Epithelial cell of proximal tubule (primary cell): ENCODE results near the gene SLC6A2. TPM values are rescaled to one million over a fixed set of nuclear protein-coding genes. Genes with fewer than 3 reads are reported as not detected.

Experiments used
- DNase-seq: peaks from one replicate; pipeline ENCODE4 v3.0.0-alpha.2; 2011; ENCODE audit warnings: low read depth
- H3K4me3 ChIP-seq: 2 replicates; pipeline ENCODE4 v1.5.1; 2011; ENCODE audit warnings: low read depth, mild to moderate bottlenecking, low read length
- total RNA-seq: library from RNA; depleted of rRNA; stranded (reverse); fragments of >200 nt; gene quantifications from 2 replicates; pipeline ENCODE4 v1.2.3, GENCODE V29; 2015
- TF ChIP-seq, protein P1 (sequence below): conservative IDR thresholded peaks from 2 replicates; pipeline ENCODE4 v1.5.1; 2012; ENCODE audit warnings: low read depth, mild to moderate bottlenecking, low read length

SLC6A2 gene
- total RNA-seq, 1 donor from 2014 or later = not detected

DNA sequence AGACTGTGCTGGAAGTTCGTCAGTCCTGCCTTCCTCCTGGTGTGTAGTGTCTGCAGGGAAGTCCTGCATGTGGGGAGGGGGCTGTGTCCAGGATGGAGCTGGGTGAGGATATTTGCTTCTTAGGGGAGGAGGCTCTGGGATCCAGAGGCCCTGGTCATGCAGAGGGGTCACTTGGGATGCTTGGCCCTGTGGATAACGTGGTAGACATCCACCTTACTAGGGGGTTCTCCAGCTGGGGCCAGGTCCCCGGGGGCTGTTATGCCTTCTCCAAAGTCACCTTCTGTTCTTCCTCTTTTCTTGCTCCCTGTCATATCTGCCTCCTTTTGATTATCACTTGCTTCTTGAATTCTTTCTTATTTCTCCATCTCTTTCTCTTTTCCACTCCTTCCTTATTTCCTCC, 43.8 kb downstream of the SLC6A2 start:
- H3K4me3 ChIP-seq = no peak overlapping the region
- no peak for DNase-seq
- TF ChIP-seq, protein P1, sequence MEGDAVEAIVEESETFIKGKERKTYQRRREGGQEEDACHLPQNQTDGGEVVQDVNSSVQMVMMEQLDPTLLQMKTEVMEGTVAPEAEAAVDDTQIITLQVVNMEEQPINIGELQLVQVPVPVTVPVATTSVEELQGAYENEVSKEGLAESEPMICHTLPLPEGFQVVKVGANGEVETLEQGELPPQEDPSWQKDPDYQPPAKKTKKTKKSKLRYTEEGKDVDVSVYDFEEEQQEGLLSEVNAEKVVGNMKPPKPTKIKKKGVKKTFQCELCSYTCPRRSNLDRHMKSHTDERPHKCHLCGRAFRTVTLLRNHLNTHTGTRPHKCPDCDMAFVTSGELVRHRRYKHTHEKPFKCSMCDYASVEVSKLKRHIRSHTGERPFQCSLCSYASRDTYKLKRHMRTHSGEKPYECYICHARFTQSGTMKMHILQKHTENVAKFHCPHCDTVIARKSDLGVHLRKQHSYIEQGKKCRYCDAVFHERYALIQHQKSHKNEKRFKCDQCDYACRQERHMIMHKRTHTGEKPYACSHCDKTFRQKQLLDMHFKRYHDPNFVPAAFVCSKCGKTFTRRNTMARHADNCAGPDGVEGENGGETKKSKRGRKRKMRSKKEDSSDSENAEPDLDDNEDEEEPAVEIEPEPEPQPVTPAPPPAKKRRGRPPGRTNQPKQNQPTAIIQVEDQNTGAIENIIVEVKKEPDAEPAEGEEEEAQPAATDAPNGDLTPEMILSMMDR = no peak

DNA sequence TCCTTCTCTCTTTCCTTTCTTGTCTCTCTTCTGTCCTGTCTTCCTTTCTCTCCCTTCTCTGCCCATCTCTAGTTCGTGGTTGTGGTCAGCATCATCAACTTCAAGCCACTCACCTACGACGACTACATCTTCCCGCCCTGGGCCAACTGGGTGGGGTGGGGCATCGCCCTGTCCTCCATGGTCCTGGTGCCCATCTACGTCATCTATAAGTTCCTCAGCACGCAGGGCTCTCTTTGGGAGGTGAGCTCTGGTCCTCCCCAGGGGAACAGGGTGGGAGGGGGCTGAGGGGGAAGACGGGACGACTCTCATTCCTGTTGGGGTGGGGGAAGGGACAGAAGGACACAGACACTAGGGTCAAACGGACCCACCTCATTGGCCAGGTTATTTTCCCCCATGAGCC, 44.3 kb downstream of the SLC6A2 start:
- H3K4me3 ChIP-seq = no peak overlapping the region
- TF ChIP-seq, protein P1 = no peak
- DNase-seq = no peak

DNA sequence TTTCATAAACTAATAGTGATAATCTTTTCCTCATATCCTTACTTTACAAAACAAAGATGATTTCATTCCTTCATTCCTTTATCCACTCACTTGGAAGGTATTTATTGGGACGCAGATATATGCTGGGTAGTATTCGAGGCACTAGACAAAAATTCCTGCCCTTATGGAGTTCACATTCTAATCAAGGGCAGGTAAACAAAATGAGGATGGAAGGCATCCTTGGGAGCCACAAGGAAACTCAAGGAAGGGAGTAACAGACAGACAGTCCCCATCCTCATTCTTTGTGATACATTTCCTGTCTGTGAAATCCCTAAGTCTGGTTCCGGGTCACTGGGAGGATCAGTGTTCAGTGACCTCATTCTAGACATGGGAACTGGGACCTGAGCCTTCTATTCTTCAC, 45.2 kb downstream of the SLC6A2 start:
- no peak for DNase-seq
- no peak overlapping the region for H3K4me3 ChIP-seq
- TF ChIP-seq, protein P1 = no peak

DNA sequence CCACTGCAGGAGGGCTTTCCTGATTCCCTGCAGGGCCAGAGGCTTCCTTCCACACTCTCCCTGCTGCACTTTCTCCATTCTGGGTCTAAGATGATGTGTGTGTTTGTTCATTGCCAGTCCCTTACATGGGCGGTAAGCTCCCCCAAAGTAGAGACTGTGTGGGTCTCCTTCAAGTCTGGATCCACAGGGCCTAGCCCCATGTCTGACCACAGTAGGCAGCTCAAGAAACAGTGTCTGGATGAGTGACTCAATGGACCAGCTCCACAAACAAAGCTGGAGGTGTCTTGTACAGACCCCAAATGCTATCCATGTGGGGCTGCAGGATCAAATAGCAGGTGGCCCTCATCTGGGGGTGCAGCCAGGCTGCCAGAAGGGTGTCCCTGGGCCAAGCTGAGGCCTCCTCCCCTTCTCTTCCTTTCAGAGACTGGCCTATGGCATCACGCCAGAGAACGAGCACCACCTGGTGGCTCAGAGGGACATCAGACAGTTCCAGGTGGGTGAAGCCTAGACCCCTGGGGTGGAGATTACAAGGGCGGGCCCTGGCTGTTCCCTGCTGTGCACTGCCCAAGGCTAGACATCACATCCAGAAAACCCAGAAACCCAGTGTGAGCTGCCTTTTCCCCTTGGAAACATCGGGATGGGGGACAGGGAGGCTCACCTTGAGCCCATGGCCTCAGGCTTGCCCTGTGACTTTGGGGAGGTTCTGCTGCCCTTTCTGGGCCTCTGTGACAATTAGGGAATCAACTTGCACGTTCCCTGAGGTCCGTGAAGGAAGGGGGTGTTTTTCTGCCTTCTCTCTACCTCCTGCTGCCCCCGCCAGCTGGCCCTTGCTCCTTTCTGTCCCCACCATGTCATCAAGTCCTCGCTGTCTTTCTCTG, 45.9 kb downstream of the SLC6A2 start:
- TF ChIP-seq, protein P1 = peak; percentile 74
- no peak for DNase-seq
- no peak overlapping the region for H3K4me3 ChIP-seq

DNA sequence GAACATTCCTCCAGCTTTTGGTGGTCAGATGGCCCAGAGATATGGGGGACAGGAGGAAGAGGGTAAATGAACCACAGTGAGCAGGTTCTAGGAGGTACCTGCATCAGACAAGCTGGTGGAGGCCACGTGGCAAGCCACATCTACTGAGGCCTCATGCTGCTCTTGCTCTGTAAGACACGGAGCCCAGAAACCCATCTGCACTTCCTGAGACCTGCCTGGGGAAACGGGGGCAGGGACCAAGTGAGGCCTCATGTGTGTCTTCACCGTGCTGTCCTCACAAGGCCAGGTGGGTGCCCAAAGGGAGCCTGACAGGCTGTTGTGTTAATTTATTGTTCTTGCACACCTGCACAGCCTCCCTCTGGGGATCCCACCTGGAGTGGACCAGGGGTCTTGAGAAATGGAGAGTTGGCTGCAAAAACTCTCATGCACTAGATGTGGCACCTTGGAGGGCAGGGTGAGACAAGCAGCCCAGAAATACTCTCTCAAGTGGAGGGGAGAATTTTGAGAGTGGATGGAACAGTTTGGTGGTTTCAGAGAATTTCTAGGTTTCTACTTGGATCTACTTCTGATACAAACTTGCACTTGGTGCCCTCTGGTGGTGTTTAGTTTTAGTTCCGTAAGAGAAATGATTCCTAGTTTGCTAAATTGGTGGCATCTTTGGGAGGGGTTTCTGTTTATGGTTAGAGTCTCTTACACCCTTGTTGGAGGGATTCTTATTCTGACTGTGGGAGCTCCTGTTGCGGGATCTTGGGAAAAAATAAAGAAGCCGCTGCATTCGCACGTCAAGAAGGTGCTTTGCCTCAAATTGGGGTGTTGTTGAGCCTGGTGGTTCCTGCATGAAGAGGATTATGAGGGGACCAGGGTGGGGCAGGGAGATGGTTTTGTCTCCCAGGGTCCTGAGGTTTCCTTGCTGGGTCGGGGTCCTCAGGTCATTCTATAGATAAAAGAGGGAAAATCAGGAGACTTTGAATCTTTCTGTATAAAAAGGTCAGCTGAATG, 47.5 kb downstream of the SLC6A2 start:
- DNase-seq = peak; percentile 22
- H3K4me3 ChIP-seq = no peak overlapping the region
- TF ChIP-seq, protein P1 = peak; percentile 64

DNA sequence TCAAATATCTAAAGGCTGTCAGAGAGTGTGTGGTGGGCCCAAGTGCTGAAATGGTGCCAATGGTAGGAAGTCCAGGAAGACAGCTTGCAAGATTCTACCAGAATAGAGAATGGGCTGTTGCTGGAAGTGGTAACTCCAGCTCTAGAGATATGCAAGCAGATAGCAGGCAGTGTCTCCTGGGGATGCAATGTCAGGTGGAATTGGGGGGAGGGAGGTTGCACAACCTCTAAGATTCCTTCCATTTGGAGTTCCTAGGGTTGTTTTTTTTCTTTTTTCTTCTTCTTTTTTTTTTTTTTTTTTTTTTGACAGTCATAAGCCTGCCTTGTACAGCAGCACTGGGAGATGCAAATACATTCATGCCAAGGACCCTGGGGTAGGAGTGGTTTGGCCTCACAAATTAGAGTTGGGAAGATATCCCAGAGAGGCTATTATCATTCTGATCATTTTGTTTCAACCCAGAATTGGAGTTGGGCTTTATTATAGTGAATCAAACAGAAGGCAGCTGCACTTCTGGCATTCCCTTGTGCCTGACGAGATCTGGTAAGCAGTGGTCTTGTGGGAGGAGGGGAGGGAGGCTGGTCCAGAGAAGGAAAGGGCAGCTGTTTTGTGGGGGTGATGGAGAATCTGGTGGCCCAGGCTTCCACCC, 51.1 kb downstream of the SLC6A2 start:
- no peak overlapping the region for H3K4me3 ChIP-seq
- TF ChIP-seq, protein P1 = no peak
- no peak for DNase-seq
